Stimulated activated CD4-positive, alpha-beta T cell treated with anti-CD3 and anti-CD28 coated beads, Interleukin-1b, Interleukin-23, amount 100 ng/mL, for 4 hours (primary cell): ENCODE results near the gene TEDC2.

ENCODE experiments used
- DNase-seq, 2 donors: peaks; one replicate each; pipeline ENCODE4 v3.0.0-alpha.2; 2020; ENCODE audit warnings: low read depth in 2 of 2

The TEDC2 gene

DNA sequence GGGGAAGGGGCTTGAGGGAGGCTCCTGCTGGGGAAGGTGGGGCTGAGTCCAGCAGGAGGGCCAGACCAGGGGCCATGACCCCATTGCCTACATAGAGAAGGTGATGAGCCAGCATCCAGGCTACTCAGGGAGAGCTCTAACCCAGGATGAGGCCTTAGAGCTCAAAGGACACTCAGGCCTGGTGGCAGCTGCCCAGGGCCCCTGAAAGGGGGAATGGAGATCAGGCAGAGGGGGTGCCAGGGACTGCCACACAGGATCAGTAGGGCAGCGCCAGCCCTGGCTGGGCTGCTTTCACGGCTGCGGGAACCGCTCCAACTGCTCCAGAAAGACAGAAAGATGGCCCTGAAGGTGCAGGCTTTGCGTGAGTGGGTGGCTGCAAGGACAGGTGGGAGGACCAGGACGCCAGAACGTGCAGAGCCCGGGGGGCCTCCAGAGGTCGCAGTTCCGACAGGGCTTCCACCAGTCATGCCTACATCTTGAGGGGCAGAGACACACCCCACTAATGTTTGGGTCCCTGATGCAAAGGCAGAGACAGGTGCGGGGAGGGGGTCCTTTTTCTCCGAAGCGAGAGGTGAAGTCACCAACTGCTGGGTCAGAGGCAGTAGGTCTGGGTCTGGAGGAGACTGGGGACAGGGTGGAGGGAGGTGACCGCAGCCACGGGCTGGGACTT, 53.0 kb downstream of the TEDC2 start:
- no peak for DNase-seq

DNA sequence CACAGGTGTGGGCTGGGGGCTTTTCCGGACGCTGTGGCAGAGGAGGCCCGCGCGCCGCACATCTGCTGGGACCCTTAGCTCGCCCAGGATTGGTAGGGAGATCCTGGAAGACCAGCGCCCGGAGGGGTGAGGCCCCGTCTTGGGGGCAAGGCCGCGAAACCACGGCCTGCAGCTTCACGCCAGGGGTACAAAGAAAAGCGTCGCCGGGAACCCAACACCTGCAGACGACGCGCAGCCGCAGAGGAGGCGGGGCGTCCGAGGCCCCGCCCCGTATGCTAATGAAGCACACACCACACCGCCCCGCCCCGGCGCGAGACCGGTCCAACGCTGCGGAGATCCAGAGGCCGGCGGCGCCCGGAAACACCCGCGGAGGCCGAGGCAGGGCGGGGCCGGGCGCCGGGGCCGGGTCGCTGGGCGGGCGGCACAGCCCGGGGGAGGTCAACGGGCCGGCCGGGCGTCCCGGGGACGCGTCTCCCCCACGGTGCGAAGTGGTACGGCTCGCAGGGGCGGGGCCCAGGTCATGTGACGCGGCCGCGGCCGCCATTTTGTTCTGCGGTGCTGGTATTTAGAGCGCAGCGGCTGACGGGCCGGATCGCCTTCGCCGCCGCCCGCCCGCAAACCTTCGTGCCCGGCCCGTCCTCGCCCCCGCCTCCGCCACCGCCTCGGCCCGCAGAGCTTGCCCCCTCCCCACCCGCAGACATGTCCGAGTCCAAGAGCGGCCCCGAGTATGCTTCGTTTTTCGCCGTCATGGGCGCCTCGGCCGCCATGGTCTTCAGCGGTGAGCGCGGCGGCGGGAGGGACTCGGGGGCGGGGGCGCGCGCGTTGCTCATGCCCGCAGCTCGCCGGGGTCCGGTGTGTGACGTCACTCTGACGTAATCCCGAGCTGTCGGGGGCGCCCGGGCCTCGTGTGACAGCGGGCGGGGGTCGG, 53.8 kb downstream of the TEDC2 start, which contains the start of gene ATP6V0C:
ATP6V0C (plus strand) TSS at position 548 of the 928 bp plus-strand sequence; CDS start at position 700, 152 bp downstream.
- peak; percentile 88 to 90 for DNase-seq
